AG04449 (cell line): ENCODE data around the gene TOMM22.

Source experiments
- CTCF ChIA-PET: fragments of 350-600 bp; formaldehyde crosslinking; extraction: SDS; loops from one replicate; lab custom pipeline; 2021; ENCODE audit warnings: antibody characterized with exemption; lab: Yijun Ruan, JAX
- POLR2A ChIA-PET: fragments of 400-600, 350-600 bp; formaldehyde crosslinking; extraction: SDS; loops from one replicate; lab custom pipeline; 2020; ENCODE audit warnings: antibody characterized with exemption, inconsistent platforms; lab: Yijun Ruan, JAX
- DNase-seq: peaks from one replicate; pipeline ENCODE4 v3.0.0-alpha.2; 2010; ENCODE audit warnings: low read depth, low spot score
- H3K4me3 ChIP-seq: 2 replicates; pipeline ENCODE4 v1.5.1; 2011; ENCODE audit warnings: low read depth, mild to moderate bottlenecking, control low read depth, low read length
- CTCF ChIP-seq: IDR thresholded peaks from one replicate; pipeline ENCODE4 v1.5.1; 2011; ENCODE audit warnings: mild to moderate bottlenecking, moderate library complexity, low read length, control low read depth, inconsistent platforms; ENCODE audit not compliant: insufficient read depth; ENCODE audit errors: missing control alignments

TOMM22 gene

GRCh38 chr22:38657045-38657909 lies 24.5 kb upstream of the TOMM22 start:
- POLR2A ChIA-PET: no interaction called here
- CTCF ChIA-PET: interaction anchor here (2.6 kb wide), 1 partner anchor 24 kb away, joined by 12 read pairs; the partner anchor contains the start of gene TOMM22
- TF ChIP-seq CTCF: no peak
- H3K4me3 ChIP-seq: peak overlapping the region; percentile 87
- DNase-seq: no peak

GRCh38 chr22:38674888-38675287 lies 6.9 kb upstream of the TOMM22 start:
- no peak for TF ChIP-seq CTCF
- DNase-seq: no peak
- no peak overlapping the region for H3K4me3 ChIP-seq
- CTCF ChIA-PET: no interaction called here
- POLR2A ChIA-PET: interaction anchor here (0.9 kb wide), 1 partner anchor 23 kb away, joined by 3 read pairs; no protein-coding TSS in a partner anchor

- CTCF ChIA-PET: no interaction called here
- DNase-seq: no peak
- H3K4me3 ChIP-seq: no peak overlapping the region
- no peak for TF ChIP-seq CTCF
- POLR2A ChIA-PET: interaction anchor here (0.9 kb wide), 1 partner anchor 22 kb away, joined by 3 read pairs; no protein-coding TSS in a partner anchor
These were observed 5.9 kb upstream of the TOMM22 start for GRCh38 chr22:38675833-38676232.

GRCh38 chr22:38684895-38685294 lies 3.1 kb downstream of the TOMM22 start:
- no peak for TF ChIP-seq CTCF
- ChIA-PET POLR2A (interaction anchor here (0.7 kb wide), 1 partner anchor 699 kb away, joined by 6 read pairs; no protein-coding TSS in a partner anchor), CTCF (no interaction called here)
- H3K4me3 ChIP-seq: no peak overlapping the region
- DNase-seq: no peak

- ChIA-PET CTCF (no interaction called here), POLR2A (no interaction called here)
- no peak for DNase-seq
- no peak for TF ChIP-seq CTCF
- H3K4me3 ChIP-seq: no peak overlapping the region
These were observed 4.0 kb downstream of the TOMM22 start for GRCh38 chr22:38685761-38686160.

GRCh38 chr22:38689651-38690050 lies 7.9 kb downstream of the TOMM22 start:
- DNase-seq: no peak
- POLR2A ChIA-PET: no interaction called here
- TF ChIP-seq CTCF: no peak
- CTCF ChIA-PET: interaction anchor here (7.2 kb wide), 1 partner anchor 7 kb away, joined by 61 read pairs; the partner anchor contains the start of gene TOMM22
- no peak overlapping the region for H3K4me3 ChIP-seq
